H9 (cell line): ENCODE data around the gene CD53. TPM values are rescaled to one million over a fixed set of nuclear protein-coding genes. Genes with fewer than 3 reads are reported as not detected.

Experiments used
- DNase-seq: peaks from one replicate; pipeline ENCODE4 v3.0.0-alpha.2; 2017
- H2AFZ ChIP-seq: one replicate; pipeline ENCODE4 v1.6.1; 2013; ENCODE audit warnings: mild to moderate bottlenecking, low read length, control low read depth, moderate library complexity
- H2AK5ac ChIP-seq: 2 replicates; pipeline ENCODE4 v1.6.1; 2013; ENCODE audit warnings: low read length, control low read depth, mixed read lengths; ENCODE audit not compliant: insufficient read length
- H2BK120ac ChIP-seq: one replicate; pipeline ENCODE4 v1.6.1; 2013; ENCODE audit warnings: low read depth, mild to moderate bottlenecking, low read length, control low read depth, inconsistent platforms; ENCODE audit not compliant: poor library complexity, severe bottlenecking
- H2BK12ac ChIP-seq: 2 replicates; pipeline ENCODE4 v1.6.1; 2013; ENCODE audit warnings: low read length, control low read depth, mixed read lengths, low read depth; ENCODE audit not compliant: insufficient read length
- H2BK15ac ChIP-seq: 2 replicates; pipeline ENCODE4 v1.6.1; 2013; ENCODE audit warnings: low read depth, low read length, control low read depth
- H2BK20ac ChIP-seq: one replicate; pipeline ENCODE4 v1.6.1; 2013; ENCODE audit warnings: low read depth, mild to moderate bottlenecking, low read length, control low read depth, inconsistent platforms; ENCODE audit not compliant: poor library complexity, severe bottlenecking
- H2BK5ac ChIP-seq: 2 replicates; pipeline ENCODE4 v1.6.1; 2013; ENCODE audit warnings: low read length, control low read depth, mixed read lengths; ENCODE audit not compliant: insufficient read length
- H3K14ac ChIP-seq: 2 replicates; pipeline ENCODE4 v1.6.1; 2013; ENCODE audit warnings: low read length, control low read depth; ENCODE audit not compliant: insufficient read depth
- H3K18ac ChIP-seq: 2 replicates; pipeline ENCODE4 v1.6.1; 2013; ENCODE audit warnings: low read depth, mild to moderate bottlenecking, mixed read lengths, low read length, control low read depth; ENCODE audit not compliant: insufficient read length
- H3K23ac ChIP-seq: 2 replicates; pipeline ENCODE4 v1.6.1; 2013; ENCODE audit warnings: low read length, control low read depth, mixed read lengths, low read depth; ENCODE audit not compliant: insufficient read length
- H3K23me2 ChIP-seq: 2 replicates; pipeline ENCODE4 v1.6.1; 2013; ENCODE audit warnings: low read depth, mild to moderate bottlenecking, mixed read lengths, low read length, control low read depth; ENCODE audit not compliant: insufficient read length, poor library complexity, severe bottlenecking
- H3K27ac ChIP-seq: 2 replicates; pipeline ENCODE4 v1.5.1; 2013; ENCODE audit warnings: low read length, control low read depth, mixed read lengths, low read depth; ENCODE audit not compliant: insufficient read length
- H3K27me3 ChIP-seq: 2 replicates; pipeline ENCODE4 v1.6.1; 2013; ENCODE audit warnings: low read length, control low read depth, inconsistent platforms; ENCODE audit not compliant: insufficient read depth
- H3K4ac ChIP-seq: 2 replicates; pipeline ENCODE4 v1.6.1; 2013; ENCODE audit warnings: low read depth, mild to moderate bottlenecking, control low read depth, inconsistent platforms, low read length, moderate library complexity
- H3K4me1 ChIP-seq: 2 replicates; pipeline ENCODE4 v1.6.1; 2013; ENCODE audit warnings: low read length, control low read depth, inconsistent platforms; ENCODE audit not compliant: insufficient read depth
- H3K4me2 ChIP-seq: 2 replicates; pipeline ENCODE4 v1.6.1; 2013; ENCODE audit warnings: low read length, control low read depth, mixed read lengths; ENCODE audit not compliant: insufficient read length, insufficient read depth
- H3K56ac ChIP-seq: 2 replicates; pipeline ENCODE4 v1.6.1; 2013; ENCODE audit warnings: low read depth, mild to moderate bottlenecking, mixed read lengths, low read length, control low read depth; ENCODE audit not compliant: insufficient read length
- H3K79me1 ChIP-seq: 2 replicates; pipeline ENCODE4 v1.6.1; 2013; ENCODE audit warnings: low read depth, mild to moderate bottlenecking, moderate library complexity, low read length, control low read depth, inconsistent platforms; ENCODE audit not compliant: insufficient read depth, poor library complexity, severe bottlenecking
- H3K79me2 ChIP-seq: 2 replicates; pipeline ENCODE4 v1.6.1; 2013; ENCODE audit warnings: low read length, control low read depth, inconsistent platforms; ENCODE audit not compliant: insufficient read depth
- H3K9ac ChIP-seq: 2 replicates; pipeline ENCODE4 v1.6.1; 2013; ENCODE audit warnings: low read length, control low read depth, mixed read lengths; ENCODE audit not compliant: insufficient read length; ENCODE audit errors: extremely low read depth
- H3K9me3 ChIP-seq: one replicate; pipeline ENCODE4 v1.6.1; 2013; ENCODE audit warnings: low read depth, low read length, inconsistent platforms; ENCODE audit not compliant: control insufficient read depth
- H3T11ph ChIP-seq: one replicate; pipeline ENCODE4 v1.6.1; 2013; ENCODE audit warnings: mild to moderate bottlenecking, low read length, control low read depth, inconsistent platforms
- H4K20me1 ChIP-seq: one replicate; pipeline ENCODE4 v1.6.1; 2013; ENCODE audit not compliant: control insufficient read depth, insufficient read length, insufficient read depth
- H4K5ac ChIP-seq: 2 replicates; pipeline ENCODE4 v1.6.1; 2013; ENCODE audit warnings: low read depth, mild to moderate bottlenecking, mixed read lengths, low read length, control low read depth; ENCODE audit not compliant: insufficient read length
- H4K8ac ChIP-seq: replicated peaks from 2 replicates; pipeline ENCODE4 v1.6.1; 2013; ENCODE audit warnings: low read length, control low read depth, mixed read lengths, low read depth; ENCODE audit not compliant: insufficient read length
- H4K91ac ChIP-seq: 2 replicates; pipeline ENCODE4 v1.6.1; 2013; ENCODE audit warnings: low read depth, mild to moderate bottlenecking, moderate library complexity, mixed read lengths, low read length, control low read depth; ENCODE audit not compliant: insufficient read length
- H3K27ac Mint-ChIP-seq, 3 experiments: 2 replicates in 2 of 3; 3 replicates in 1 of 3; pipeline ENCODE4 v1.8.0; 2020 to 2021; ENCODE audit warnings: mixed read lengths in 3 of 3, mild to moderate bottlenecking in 1 of 3, moderate library complexity in 1 of 3
- H3K27me3 Mint-ChIP-seq: 2 replicates; pipeline ENCODE4 v1.8.0; 2021; ENCODE audit warnings: low read depth, mild to moderate bottlenecking, moderate library complexity, mixed read lengths
- H3K36me3 Mint-ChIP-seq, 3 experiments: 2 replicates in 2 of 3; 3 replicates in 1 of 3; pipeline ENCODE4 v1.8.0; 2020 to 2021; ENCODE audit warnings: low read depth in 3 of 3, mixed read lengths in 3 of 3; ENCODE audit not compliant: insufficient read depth in 1 of 3
- H3K4me1 Mint-ChIP-seq, 2 experiments: 2 replicates each; pipeline ENCODE4 v1.8.0; 2020; ENCODE audit warnings: mixed read lengths in 2 of 2
- H3K4me3 Mint-ChIP-seq, 2 experiments: 2 replicates in 1 of 2; 3 replicates in 1 of 2; pipeline ENCODE4 v1.8.0; 2020 to 2021; ENCODE audit warnings: mild to moderate bottlenecking in 2 of 2, mixed read lengths in 2 of 2, moderate library complexity in 1 of 2
- H3K9me3 Mint-ChIP-seq, 2 experiments: 2 replicates in 1 of 2; 3 replicates in 1 of 2; pipeline ENCODE4 v1.8.0; 2020; ENCODE audit warnings: mild to moderate bottlenecking in 2 of 2, mixed read lengths in 2 of 2, moderate library complexity in 1 of 2
- CTCF ChIP-seq: fragments of 200-600 bp; sonication (generic); conservative IDR thresholded peaks from 3 replicates; pipeline ENCODE4 v1.8.0; 2021; ENCODE audit warnings: antibody characterized with exemption, mild to moderate bottlenecking
- WGBS: extraction: QIAGEN DNeasy Blood & Tissue Kit; methylation state at CpG from one replicate; pipeline ENCODE4 v1.1.7; 2013; ENCODE audit warnings: missing lambda C conversion rate, low lambda C conversion rate, mixed read lengths; ENCODE audit not compliant: insufficient read length; ENCODE audit errors: extremely low coverage; 5-methylcytosine and 5-hydroxymethylcytosine counted together
- total RNA-seq: library from RNA; stranded (reverse); gene quantifications from 2 replicates; pipeline ENCODE4 v1.2.1, GENCODE V29; 2021

CD53 gene
- total RNA-seq, 1 experiment from 2014 or later: 0.15 TPM

GRCh38 chr1:110948038-110948810 is 75.3 kb downstream of the CD53 start:
- Histone ChIP-seq H3T11ph (no peak overlapping the region), H2BK15ac (no peak overlapping the region), H3K4ac (no peak overlapping the region), H2AK5ac (no peak overlapping the region), H2BK120ac (no peak overlapping the region), H3K79me1 (no peaks in the 10 kb centered on the region), H4K5ac (no peak overlapping the region), H2AFZ (no peak overlapping the region), H4K91ac (no peak overlapping the region), H3K4me1 (no peaks in the 10 kb centered on the region), H3K23me2 (no peaks in the 10 kb centered on the region), H2BK5ac (no peak overlapping the region), H3K56ac (no peak overlapping the region), H3K79me2 (no peaks in the 10 kb centered on the region), H2BK20ac (no peak overlapping the region), H4K20me1 (no peaks in the 10 kb centered on the region), H3K9me3 (no peaks in the 10 kb centered on the region), H2BK12ac (no peak overlapping the region), H3K4me2 (no peak overlapping the region), H3K9ac (no peak overlapping the region), H3K14ac (no peak overlapping the region), H3K27ac (no peak overlapping the region), H4K8ac (no peak overlapping the region), H3K18ac (no peak overlapping the region), H3K23ac (no peak overlapping the region), H3K27me3 (no peaks in the 10 kb centered on the region)
- Mint-ChIP-seq H3K36me3 (peaks cover 3 to 22% (median 17%) of the 10 kb centered on the region in 3 experiments; a peak in 6 of 7 replicates), H3K27me3 (no peaks in the 10 kb centered on the region; the same call in 1 of the 2 replicates), H3K4me1 (no peaks in the 10 kb centered on the region), H3K4me3 (no peak overlapping the region), H3K9me3 (peaks cover 4 to 10% of the 10 kb centered on the region in 2 experiments; a peak in 2 of 5 replicates), H3K27ac (no peak overlapping the region)
- no peak for DNase-seq
- no CpG with 5 or more reads among the region's 10 CpGs for WGBS
- no peak for TF ChIP-seq CTCF

Other genes starting within 250 kb of the CD53 start
- 0.68 and 0.92 TPM in 2 replicates for gene KCNA3, start 198.2 kb upstream of the CD53 start, total RNA-seq
- gene LRIF1, start 90.8 kb downstream of the CD53 start, total RNA-seq: 12.8 and 13.6 TPM in 2 replicates